Central memory CD8-positive, alpha-beta T cell (primary cell): ENCODE results near the gene DOK3.
"Not testable (repeated sequence)": the region's sequence is repeated elsewhere in the genome, so short reads cannot be mapped to it uniquely, and the experiment has no call there.

Source experiments
- ATAC-seq: fragments of 150-1000 bp; cut with Tn5 transposase; replicated peaks from 2 replicates; pipeline ENCODE4 v1.10.0; 2022; ENCODE audit warnings: mild to moderate bottlenecking, moderate FRiP score, moderate number of reproducible peaks; ENCODE audit not compliant: poor library complexity, severe bottlenecking; ENCODE audit errors: extremely low read depth
- DNase-seq, 2 donors: peaks; one replicate each; pipeline ENCODE4 v3.0.0; 2021; ENCODE audit warnings: low spot score in 2 of 2
- H3K27ac Mint-ChIP-seq: one replicate; pipeline ENCODE4 v1.8.0; 2022; ENCODE audit warnings: low read depth, mild to moderate bottlenecking, moderate library complexity, mixed read lengths
- H3K27me3 Mint-ChIP-seq: one replicate; pipeline ENCODE4 v1.8.0; 2022; ENCODE audit warnings: mixed read lengths
- H3K36me3 Mint-ChIP-seq: one replicate; pipeline ENCODE4 v1.8.0; 2022; ENCODE audit warnings: mild to moderate bottlenecking, moderate library complexity, mixed read lengths; ENCODE audit not compliant: insufficient read depth
- H3K4me1 Mint-ChIP-seq: one replicate; pipeline ENCODE4 v1.8.0; 2022; ENCODE audit warnings: mixed read lengths
- H3K4me3 Mint-ChIP-seq: one replicate; pipeline ENCODE4 v1.8.0; 2022; ENCODE audit warnings: mild to moderate bottlenecking, moderate library complexity, mixed read lengths
- H3K9me3 Mint-ChIP-seq: one replicate; pipeline ENCODE4 v1.8.0; 2022; ENCODE audit warnings: mixed read lengths

DOK3 gene

GRCh38 chr5:177545487-177546257 lies 36.0 kb upstream of the DOK3 start:
- ATAC-seq (no peak), DNase-seq (no peak)
- Mint-ChIP-seq H3K27me3 (no peaks in the 10 kb centered on the region), H3K9me3 (no peaks in the 10 kb centered on the region), H3K27ac (peak overlapping the region; percentile 36), H3K36me3 (peaks cover 6% of the 10 kb centered on the region), H3K4me3 (no peak overlapping the region), H3K4me1 (peaks cover 43% of the 10 kb centered on the region)

DNA sequence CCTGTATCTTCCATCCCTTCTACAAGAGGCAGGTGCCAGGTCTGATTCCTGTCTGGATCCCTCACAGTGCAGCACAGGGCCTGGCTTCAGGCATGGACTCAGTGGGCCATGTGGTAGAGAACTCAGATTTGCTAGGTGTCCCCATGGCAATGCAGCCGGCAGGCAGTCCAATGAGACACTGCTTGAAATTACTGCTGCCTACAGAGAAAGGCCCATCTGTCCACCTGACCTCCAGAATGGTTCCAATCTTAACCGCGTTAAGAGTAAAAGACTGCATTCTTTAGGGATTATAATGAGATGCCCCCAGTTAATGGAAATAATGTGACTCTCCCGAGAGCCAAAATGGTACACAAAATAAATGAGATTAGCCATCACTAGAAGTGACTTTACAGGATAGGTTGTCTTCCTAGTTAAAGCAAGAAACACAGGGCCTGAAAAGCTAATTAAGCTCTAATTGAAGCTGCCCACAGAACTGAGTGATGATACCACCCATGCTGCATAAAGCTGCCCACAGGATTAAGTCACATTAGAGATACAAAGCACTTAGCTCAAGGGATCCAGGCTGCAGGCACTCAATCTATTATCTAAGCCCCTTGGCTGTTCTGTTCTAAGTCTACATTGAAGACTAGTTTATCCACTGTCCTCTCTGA lies 33.3 kb upstream of the DOK3 start:
- H3K9me3 Mint-ChIP-seq: no peaks in the 10 kb centered on the region
- no peak overlapping the region for H3K4me3 Mint-ChIP-seq
- peaks cover 4% of the 10 kb centered on the region for H3K36me3 Mint-ChIP-seq
- H3K27me3 Mint-ChIP-seq: no peaks in the 10 kb centered on the region
- DNase-seq: no peak
- peaks cover 32% of the 10 kb centered on the region for H3K4me1 Mint-ChIP-seq
- no peak for ATAC-seq
- peak overlapping the region; percentile 47 for H3K27ac Mint-ChIP-seq

DNA sequence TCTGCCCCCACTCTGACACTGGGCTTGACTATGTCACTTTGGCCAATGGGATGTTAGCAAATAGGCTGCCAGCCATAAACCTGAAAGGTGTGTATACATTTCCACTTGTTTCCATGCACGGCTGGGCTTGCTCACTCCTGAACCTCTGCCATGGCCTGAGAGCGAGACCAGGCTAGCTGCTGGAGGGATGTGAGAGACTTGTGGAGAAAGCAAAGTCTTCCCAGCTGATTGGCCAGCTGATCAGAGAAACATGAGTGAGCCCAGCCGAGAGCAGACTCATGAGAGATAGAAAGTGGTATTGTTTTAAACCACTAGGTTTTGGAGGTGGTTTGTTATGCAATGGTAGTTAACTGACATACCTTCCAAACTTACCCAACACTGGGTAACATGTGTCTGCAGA lies 30.8 kb upstream of the DOK3 start:
- peaks cover 16% of the 10 kb centered on the region for H3K4me1 Mint-ChIP-seq
- no peaks in the 10 kb centered on the region for H3K9me3 Mint-ChIP-seq
- H3K4me3 Mint-ChIP-seq: no peak overlapping the region
- ATAC-seq: no peak
- H3K36me3 Mint-ChIP-seq: peaks cover 8% of the 10 kb centered on the region
- no peak for DNase-seq
- no peaks in the 10 kb centered on the region for H3K27me3 Mint-ChIP-seq
- H3K27ac Mint-ChIP-seq: no peak overlapping the region

DNA sequence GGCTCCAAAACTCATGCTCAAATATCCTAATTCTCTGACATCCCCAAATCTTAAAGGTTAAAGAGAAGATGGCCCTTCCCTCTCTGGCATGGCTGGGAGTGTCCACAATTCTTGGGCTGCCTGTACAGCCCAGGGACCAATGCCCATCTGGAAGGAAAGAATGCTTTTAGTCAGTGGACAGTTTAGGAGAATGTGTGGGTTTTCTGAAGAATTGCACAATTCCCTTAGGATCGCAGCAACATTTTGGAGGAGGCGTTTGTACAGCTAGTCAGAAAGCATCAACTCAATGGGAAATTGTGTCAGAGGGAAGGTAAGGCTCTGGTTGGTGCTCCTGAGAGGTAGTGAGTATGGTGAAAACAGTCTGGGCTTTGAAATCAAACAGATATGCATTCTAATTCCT lies 29.8 kb upstream of the DOK3 start:
- Mint-ChIP-seq H3K36me3 (peaks cover 15% of the 10 kb centered on the region), H3K4me1 (peaks cover 16% of the 10 kb centered on the region), H3K9me3 (no peaks in the 10 kb centered on the region), H3K4me3 (no peak overlapping the region), H3K27ac (no peak overlapping the region), H3K27me3 (no peaks in the 10 kb centered on the region)
- ATAC-seq (no peak), DNase-seq (no peak)

- no peak overlapping the region for H3K27ac Mint-ChIP-seq
- ATAC-seq (no peak), DNase-seq (no peak)
- H3K36me3 Mint-ChIP-seq: peaks cover 18% of the 10 kb centered on the region
- peaks cover 16% of the 10 kb centered on the region for H3K4me1 Mint-ChIP-seq
- H3K27me3 Mint-ChIP-seq: no peaks in the 10 kb centered on the region
- no peaks in the 10 kb centered on the region for H3K9me3 Mint-ChIP-seq
- H3K4me3 Mint-ChIP-seq: no peak overlapping the region
These were observed 29.2 kb upstream of the DOK3 start for GRCh38 chr5:177538876-177539275.

GRCh38 chr5:177537389-177538361 lies 28.0 kb upstream of the DOK3 start:
- Mint-ChIP-seq H3K27me3 (no peaks in the 10 kb centered on the region), H3K4me3 (no peak overlapping the region), H3K4me1 (peaks cover 10% of the 10 kb centered on the region), H3K36me3 (peaks cover 21% of the 10 kb centered on the region), H3K9me3 (no peaks in the 10 kb centered on the region), H3K27ac (peak overlapping the region; percentile 91)
- ATAC-seq (no peak), DNase-seq (no peak)

GRCh38 chr5:177536386-177536785 lies 26.8 kb upstream of the DOK3 start:
- no peaks in the 10 kb centered on the region for H3K27me3 Mint-ChIP-seq
- peaks cover 10% of the 10 kb centered on the region for H3K4me1 Mint-ChIP-seq
- ATAC-seq (no peak), DNase-seq (no peak)
- no peak overlapping the region for H3K4me3 Mint-ChIP-seq
- no peaks in the 10 kb centered on the region for H3K9me3 Mint-ChIP-seq
- H3K27ac Mint-ChIP-seq: no peak overlapping the region
- peaks cover 21% of the 10 kb centered on the region for H3K36me3 Mint-ChIP-seq

GRCh38 chr5:177535125-177535524 lies 25.5 kb upstream of the DOK3 start:
- Mint-ChIP-seq H3K4me3 (no peak overlapping the region), H3K27ac (no peak overlapping the region), H3K9me3 (no peaks in the 10 kb centered on the region), H3K27me3 (no peaks in the 10 kb centered on the region), H3K36me3 (peaks cover 24% of the 10 kb centered on the region), H3K4me1 (peaks cover 5% of the 10 kb centered on the region)
- ATAC-seq (no peak), DNase-seq (no peak)

DNA sequence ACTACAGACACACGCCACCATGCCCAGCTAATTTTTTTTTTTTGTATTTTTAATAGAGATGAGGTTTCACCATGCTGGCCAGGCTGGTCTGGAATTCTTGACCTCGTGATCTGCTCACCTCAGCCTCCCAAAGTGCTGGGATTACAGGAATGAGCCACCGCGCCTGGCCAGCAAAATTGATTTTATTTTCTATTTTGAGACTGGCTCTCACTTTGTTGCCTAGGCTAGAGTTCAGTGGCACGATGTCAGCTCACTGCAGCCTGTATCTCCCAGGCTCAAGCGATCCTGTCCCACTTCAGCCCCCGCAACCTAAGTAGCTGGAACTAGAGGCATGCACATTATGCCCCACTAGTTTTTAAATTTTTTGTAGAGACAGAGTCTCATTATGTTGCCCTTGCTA lies 24.8 kb upstream of the DOK3 start:
- ATAC-seq, H3K4me1 Mint-ChIP-seq, H3K9me3 Mint-ChIP-seq, H3K27ac Mint-ChIP-seq, H3K4me3 Mint-ChIP-seq, H3K27me3 Mint-ChIP-seq, DNase-seq: not testable (repeated sequence)
- H3K36me3 Mint-ChIP-seq: peaks cover 24% of the 10 kb centered on the region

GRCh38 chr5:177531209-177531940 lies 21.7 kb upstream of the DOK3 start:
- H3K9me3 Mint-ChIP-seq: no peaks in the 10 kb centered on the region
- ATAC-seq (no peak), DNase-seq (no peak)
- no peak overlapping the region for H3K4me3 Mint-ChIP-seq
- no peaks in the 10 kb centered on the region for H3K27me3 Mint-ChIP-seq
- peaks cover 20% of the 10 kb centered on the region for H3K36me3 Mint-ChIP-seq
- no peak overlapping the region for H3K27ac Mint-ChIP-seq
- peaks cover 5% of the 10 kb centered on the region for H3K4me1 Mint-ChIP-seq

DNA sequence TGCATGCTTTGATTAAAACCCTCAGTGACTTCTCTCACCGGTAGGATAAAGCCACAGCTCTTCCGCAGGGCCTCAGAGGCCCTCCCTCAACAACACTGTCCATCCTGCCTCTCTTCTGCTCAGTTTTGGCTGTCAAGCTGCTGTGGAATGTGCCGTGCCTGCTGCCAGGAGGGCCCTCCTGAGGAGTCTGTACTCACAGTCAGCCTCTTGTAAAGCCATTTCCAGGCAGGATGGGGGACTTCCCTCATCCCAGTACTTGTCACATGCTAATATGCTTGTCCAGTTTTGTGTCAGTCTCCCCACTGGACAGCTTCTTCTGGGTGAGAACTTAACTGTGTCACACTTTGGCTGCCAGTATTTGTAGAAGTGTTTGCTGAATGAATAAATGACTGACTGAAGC lies 21.0 kb upstream of the DOK3 start:
- Mint-ChIP-seq H3K4me3 (no peak overlapping the region), H3K36me3 (peaks cover 16% of the 10 kb centered on the region), H3K4me1 (peaks cover 5% of the 10 kb centered on the region), H3K27me3 (no peaks in the 10 kb centered on the region), H3K27ac (no peak overlapping the region), H3K9me3 (no peaks in the 10 kb centered on the region)
- DNase-seq: no peak
- no peak for ATAC-seq
